Mesothelial cell of epicardium (in vitro differentiated cells): ENCODE measurements around the gene STXBP6. TPM values are rescaled to one million over a fixed set of nuclear protein-coding genes. Genes with fewer than 3 reads are reported as not detected.
A peak's percentile ranks its signal among the peaks of the same experiment; 100 is the strongest.

Source experiments
- DNase-seq, 2 experiments: peaks; one replicate each; pipeline ENCODE4 v3.0.0; 2021; ENCODE audit warnings: low spot score in 2 of 2; ENCODE audit not compliant: unreplicated experiment in 2 of 2
- H3K27ac Mint-ChIP-seq: 2 replicates; pipeline ENCODE4 v1.8.0; 2021; ENCODE audit warnings: mixed read lengths
- H3K27me3 Mint-ChIP-seq: 2 replicates; pipeline ENCODE4 v1.8.0; 2021; ENCODE audit warnings: low read depth, mixed read lengths
- H3K36me3 Mint-ChIP-seq: 2 replicates; pipeline ENCODE4 v1.8.0; 2021; ENCODE audit warnings: mixed read lengths
- H3K4me1 Mint-ChIP-seq: 2 replicates; pipeline ENCODE4 v1.8.0; 2021; ENCODE audit warnings: mixed read lengths
- H3K4me3 Mint-ChIP-seq: 2 replicates; pipeline ENCODE4 v1.8.0; 2021; ENCODE audit warnings: mild to moderate bottlenecking, moderate library complexity, mixed read lengths
- H3K9me3 Mint-ChIP-seq: 2 replicates; pipeline ENCODE4 v1.8.0; 2021; ENCODE audit warnings: mixed read lengths
- total RNA-seq: library from RNA; stranded (reverse); gene quantifications from 3 replicates; pipeline ENCODE4 v1.2.1, GENCODE V29; 2021
- TF ChIP-seq, protein P1 (sequence below): fragments of 200-600 bp; sonication (generic); IDR thresholded peaks from one replicate; pipeline ENCODE4 v1.5.0; 2021; ENCODE audit warnings: antibody characterized with exemption; ENCODE audit not compliant: unreplicated experiment

The STXBP6 gene
- total RNA-seq, 1 donor from 2014 or later, result 16.6 TPM

DNA sequence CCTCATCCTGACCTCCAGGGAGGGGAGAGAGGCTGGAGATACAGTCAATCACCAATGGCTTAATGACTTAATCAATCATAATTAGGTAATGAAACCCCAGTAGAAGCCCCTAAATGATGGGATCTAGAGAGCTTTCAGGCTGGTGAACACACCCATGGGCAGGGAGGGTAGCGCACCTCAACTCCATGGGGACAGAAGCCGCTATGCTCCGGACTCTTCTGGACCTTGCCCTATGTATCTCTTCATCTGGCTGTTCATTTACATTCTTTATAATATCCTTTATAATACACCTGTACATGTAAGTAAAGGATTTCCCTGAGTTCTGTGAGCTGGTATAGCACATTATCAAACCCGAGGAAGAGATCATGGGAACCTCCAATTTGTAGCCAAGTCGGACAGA is 205.9 kb downstream of the STXBP6 start:
- no peak overlapping the region for H3K4me3 Mint-ChIP-seq
- peaks cover 26% of the 10 kb centered on the region for H3K4me1 Mint-ChIP-seq
- H3K27ac Mint-ChIP-seq, result no peak overlapping the region
- peaks cover 1% of the 10 kb centered on the region for H3K36me3 Mint-ChIP-seq
- no peaks in the 10 kb centered on the region for H3K27me3 Mint-ChIP-seq
- TF ChIP-seq, protein P1, sequence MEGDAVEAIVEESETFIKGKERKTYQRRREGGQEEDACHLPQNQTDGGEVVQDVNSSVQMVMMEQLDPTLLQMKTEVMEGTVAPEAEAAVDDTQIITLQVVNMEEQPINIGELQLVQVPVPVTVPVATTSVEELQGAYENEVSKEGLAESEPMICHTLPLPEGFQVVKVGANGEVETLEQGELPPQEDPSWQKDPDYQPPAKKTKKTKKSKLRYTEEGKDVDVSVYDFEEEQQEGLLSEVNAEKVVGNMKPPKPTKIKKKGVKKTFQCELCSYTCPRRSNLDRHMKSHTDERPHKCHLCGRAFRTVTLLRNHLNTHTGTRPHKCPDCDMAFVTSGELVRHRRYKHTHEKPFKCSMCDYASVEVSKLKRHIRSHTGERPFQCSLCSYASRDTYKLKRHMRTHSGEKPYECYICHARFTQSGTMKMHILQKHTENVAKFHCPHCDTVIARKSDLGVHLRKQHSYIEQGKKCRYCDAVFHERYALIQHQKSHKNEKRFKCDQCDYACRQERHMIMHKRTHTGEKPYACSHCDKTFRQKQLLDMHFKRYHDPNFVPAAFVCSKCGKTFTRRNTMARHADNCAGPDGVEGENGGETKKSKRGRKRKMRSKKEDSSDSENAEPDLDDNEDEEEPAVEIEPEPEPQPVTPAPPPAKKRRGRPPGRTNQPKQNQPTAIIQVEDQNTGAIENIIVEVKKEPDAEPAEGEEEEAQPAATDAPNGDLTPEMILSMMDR, result no peak
- no peak for DNase-seq
- H3K9me3 Mint-ChIP-seq, result no peaks in the 10 kb centered on the region

DNA sequence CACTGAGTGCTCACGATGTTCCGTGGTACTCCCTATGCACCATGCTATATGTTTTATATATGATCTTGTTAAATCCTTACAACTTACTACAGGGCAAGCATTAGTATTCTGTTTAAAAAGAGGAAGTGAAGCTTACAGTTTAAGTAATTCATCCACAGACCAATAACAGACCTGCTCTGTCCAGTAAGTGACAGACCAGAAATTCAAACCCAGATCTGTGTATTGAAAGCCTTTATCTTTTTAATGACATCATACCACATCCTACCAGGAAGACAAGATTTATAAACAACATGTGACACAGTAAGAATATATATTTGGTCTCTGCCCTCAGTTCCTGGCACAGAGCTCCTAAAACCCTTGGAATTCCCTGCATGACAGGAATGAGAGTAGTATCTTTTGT is 206.5 kb downstream of the STXBP6 start:
- TF ChIP-seq, protein P1, result no peak
- Mint-ChIP-seq H3K27me3 (no peaks in the 10 kb centered on the region), H3K27ac (no peak overlapping the region), H3K4me3 (no peak overlapping the region), H3K4me1 (peaks cover 30% of the 10 kb centered on the region), H3K36me3 (peaks cover 1% of the 10 kb centered on the region), H3K9me3 (no peaks in the 10 kb centered on the region)
- DNase-seq, result no peak

DNA sequence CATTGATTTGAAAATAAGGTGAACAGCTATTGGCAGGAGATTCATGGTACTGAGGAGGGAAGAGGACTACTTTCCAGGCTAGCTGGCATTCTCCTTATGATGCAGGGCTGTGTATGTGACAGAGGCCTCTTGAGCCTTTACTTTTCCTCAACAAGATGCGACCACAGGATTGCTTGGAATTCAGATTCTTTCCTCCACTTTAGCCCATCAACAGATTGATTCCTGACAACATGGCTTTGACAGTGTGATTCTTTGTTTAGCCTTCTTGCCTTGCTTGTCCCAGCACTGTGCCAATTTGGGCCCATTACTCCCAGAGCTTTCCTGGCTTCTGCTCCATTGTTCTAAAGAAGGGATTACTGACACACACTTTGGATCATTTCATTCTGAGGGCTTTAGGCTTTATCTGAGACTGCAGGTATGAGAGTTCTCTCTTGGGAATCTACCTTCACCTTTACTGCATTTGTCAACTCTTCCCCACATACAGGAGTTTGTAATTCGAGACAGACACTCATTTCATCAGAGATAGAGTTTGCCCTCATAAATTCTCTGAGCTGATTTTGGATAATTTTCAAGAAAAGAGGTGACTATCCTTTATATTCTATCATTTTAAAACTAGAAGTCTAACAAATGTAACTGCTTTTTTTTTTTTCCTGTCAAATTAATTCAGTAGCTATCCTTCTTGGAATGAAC is 209.6 kb downstream of the STXBP6 start:
- no peaks in the 10 kb centered on the region for H3K27me3 Mint-ChIP-seq

DNA sequence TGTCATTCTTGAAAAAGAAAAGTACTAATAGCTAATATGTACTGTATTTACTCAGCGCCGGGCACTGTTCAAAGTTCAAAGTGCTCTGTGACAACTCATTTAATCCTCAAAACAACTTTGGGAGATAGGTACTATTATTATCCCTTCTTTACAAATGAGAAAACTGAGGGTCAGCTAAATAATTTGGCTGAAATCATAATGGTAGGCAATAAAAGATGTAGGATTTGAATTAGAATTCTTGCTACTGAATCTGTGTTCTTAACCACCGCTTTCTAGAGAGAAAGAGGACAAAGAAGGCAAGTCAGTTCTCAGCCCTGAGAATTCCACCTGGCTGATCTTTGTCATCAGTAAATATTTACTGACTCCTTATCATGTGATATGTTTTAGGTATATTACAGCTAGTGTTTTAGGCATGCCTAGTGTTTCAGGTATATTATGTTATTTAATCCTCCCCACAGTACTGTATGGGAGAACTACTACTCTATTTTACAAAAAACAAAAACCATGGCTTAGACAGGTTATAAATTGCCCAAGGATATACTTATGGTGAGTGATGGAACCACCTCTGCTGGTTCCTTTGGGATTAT is 210.2 kb downstream of the STXBP6 start:
- TF ChIP-seq, protein P1, result no peak
- H3K36me3 Mint-ChIP-seq, result peaks cover 1% of the 10 kb centered on the region
- H3K27ac Mint-ChIP-seq, result no peak overlapping the region
- H3K27me3 Mint-ChIP-seq, result no peaks in the 10 kb centered on the region
- H3K4me1 Mint-ChIP-seq, result peaks cover 19% of the 10 kb centered on the region
- H3K9me3 Mint-ChIP-seq, result no peaks in the 10 kb centered on the region
- H3K4me3 Mint-ChIP-seq, result no peak overlapping the region
- no peak for DNase-seq

More for the DNA sequence above, 209.6 kb downstream of the STXBP6 start:
- H3K4me1 Mint-ChIP-seq, result peaks cover 19% of the 10 kb centered on the region
- no peak for DNase-seq
- H3K4me3 Mint-ChIP-seq, result no peak overlapping the region
- no peaks in the 10 kb centered on the region for H3K9me3 Mint-ChIP-seq
- TF ChIP-seq, protein P1, result no peak
- H3K27ac Mint-ChIP-seq, result peak overlapping the region; percentile 31
- peaks cover 1% of the 10 kb centered on the region for H3K36me3 Mint-ChIP-seq

DNA sequence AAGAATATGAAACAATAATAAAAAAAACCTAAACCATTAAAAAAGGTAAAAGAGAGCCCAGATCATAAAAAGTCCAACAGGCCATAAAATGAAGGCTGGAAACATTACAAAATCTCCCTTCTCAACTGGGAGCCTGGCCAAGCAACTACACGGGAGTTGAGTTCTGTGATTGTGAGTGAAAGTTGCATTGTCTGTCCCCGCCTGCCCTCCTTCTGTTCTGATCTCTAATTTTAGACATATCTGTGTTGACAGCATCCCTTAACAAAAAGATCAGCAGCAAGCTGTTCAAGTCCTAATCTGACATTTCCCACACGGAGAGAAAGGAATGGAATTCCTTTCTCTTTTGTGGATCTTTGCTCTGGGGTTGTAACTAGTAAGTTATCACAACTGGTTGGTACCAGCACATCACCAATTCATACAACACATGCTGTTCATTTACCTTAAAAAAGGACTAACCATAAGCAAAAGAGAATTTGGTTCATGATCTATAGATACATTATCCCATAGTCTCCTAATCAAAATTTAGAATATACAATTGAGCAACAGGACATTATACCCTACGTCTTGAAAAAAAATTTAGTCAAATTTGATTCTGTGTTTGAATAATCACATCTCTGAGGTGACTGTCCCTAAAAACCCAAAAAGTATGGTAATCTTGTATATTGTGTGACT is 210.9 kb downstream of the STXBP6 start:
- H3K4me1 Mint-ChIP-seq, result peaks cover 19% of the 10 kb centered on the region
- H3K27ac Mint-ChIP-seq, result peak overlapping the region; percentile 69
- no peaks in the 10 kb centered on the region for H3K9me3 Mint-ChIP-seq
- no peak for DNase-seq
- H3K4me3 Mint-ChIP-seq, result no peak overlapping the region
- no peaks in the 10 kb centered on the region for H3K27me3 Mint-ChIP-seq
- peaks cover 1% of the 10 kb centered on the region for H3K36me3 Mint-ChIP-seq
- TF ChIP-seq, protein P1, result no peak
